GM23338 (cell line): ENCODE results near the gene THRB.

ENCODE experiments used
- CREB1 ChIP-seq: fragments of 250-450 bp; sonication (Bioruptor Pico); IDR thresholded peaks from 2 replicates; pipeline ENCODE4 v1.5.0; 2020; ENCODE audit warnings: low read depth, mild to moderate bottlenecking, moderate library complexity
- EZH2 ChIP-seq: fragments of 200-600 bp; sonication (generic); IDR thresholded peaks from one replicate; pipeline ENCODE4 v1.8.0; 2017; ENCODE audit warnings: antibody characterized with exemption, mild to moderate bottlenecking, low read depth; ENCODE audit not compliant: unreplicated experiment
- EZH2phosphoT487 ChIP-seq: fragments of 200-600 bp; sonication (generic); IDR thresholded peaks from one replicate; pipeline ENCODE4 v1.8.1; 2018; ENCODE audit warnings: antibody characterized with exemption; ENCODE audit not compliant: unreplicated experiment
- JUNB ChIP-seq: IDR thresholded peaks from one replicate; pipeline ENCODE4 v1.6.1; 2016; ENCODE audit warnings: antibody characterized with exemption; ENCODE audit not compliant: unreplicated experiment
- NANOG ChIP-seq: IDR thresholded peaks from 2 replicates; pipeline ENCODE4 v1.6.1; 2016; ENCODE audit warnings: antibody characterized with exemption, borderline replicate concordance
- POLR2AphosphoS5 ChIP-seq: IDR thresholded peaks from 2 replicates; pipeline ENCODE4 v1.6.1; 2016; ENCODE audit warnings: antibody characterized with exemption, low read depth
- ZNF114 ChIP-seq: fragments of 250-450 bp; sonication (Bioruptor Pico); IDR thresholded peaks from 2 replicates; pipeline ENCODE4 v1.5.0; 2020; ENCODE audit warnings: mild to moderate bottlenecking, moderate library complexity
- ZNF331 ChIP-seq: fragments of 250-450 bp; sonication (Bioruptor Pico); IDR thresholded peaks from 2 replicates; pipeline ENCODE4 v1.5.0; 2020; ENCODE audit warnings: low read depth, mild to moderate bottlenecking, moderate library complexity
- TF ChIP-seq, protein P1 (sequence below), 2 experiments: fragments of 200-600 bp in 1 of 2; sonication (generic) in 1 of 2; conservative IDR thresholded peaks; 2 replicates each; pipeline versions ENCODE4 v1.5.1 to v1.6.1; 2016 to 2017; ENCODE audit warnings: antibody characterized with exemption in 2 of 2, low read depth in 2 of 2, mild to moderate bottlenecking in 2 of 2, moderate library complexity in 1 of 2
- TF ChIP-seq, protein P2 (sequence below): IDR thresholded peaks from one replicate; pipeline ENCODE4 v1.6.1; 2018; ENCODE audit warnings: antibody characterized with exemption; ENCODE audit not compliant: unreplicated experiment

DNA sequence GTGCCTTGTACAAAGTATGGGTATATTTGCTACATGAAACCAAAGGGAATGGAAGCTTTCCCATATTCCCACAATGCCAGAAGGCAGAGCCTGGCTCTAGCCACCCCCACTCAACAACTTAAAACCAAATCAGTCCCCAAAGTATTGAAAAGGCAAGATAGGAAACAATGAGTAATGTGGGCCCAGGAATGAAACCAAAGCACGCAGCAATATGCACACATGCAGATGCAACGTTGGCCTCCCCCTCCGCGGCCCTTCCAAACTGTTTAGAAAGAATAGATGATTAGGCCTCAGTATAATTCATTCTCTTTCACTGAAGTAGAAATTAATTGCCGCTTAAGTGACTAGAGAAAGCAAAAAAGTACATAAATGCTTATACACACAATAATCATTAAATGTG lies 59.1 kb downstream of the THRB start:
- TF ChIP-seq EZH2 (no peak), EZH2phosphoT487 (no peak), ZNF331 (no peak), CREB1 (CRISPR knock-in tag) (no peak), POLR2AphosphoS5 (no peak), NANOG (no peak), JUNB (no peak), ZNF114 (CRISPR knock-in tag) (no peak)
- TF ChIP-seq, protein P1, sequence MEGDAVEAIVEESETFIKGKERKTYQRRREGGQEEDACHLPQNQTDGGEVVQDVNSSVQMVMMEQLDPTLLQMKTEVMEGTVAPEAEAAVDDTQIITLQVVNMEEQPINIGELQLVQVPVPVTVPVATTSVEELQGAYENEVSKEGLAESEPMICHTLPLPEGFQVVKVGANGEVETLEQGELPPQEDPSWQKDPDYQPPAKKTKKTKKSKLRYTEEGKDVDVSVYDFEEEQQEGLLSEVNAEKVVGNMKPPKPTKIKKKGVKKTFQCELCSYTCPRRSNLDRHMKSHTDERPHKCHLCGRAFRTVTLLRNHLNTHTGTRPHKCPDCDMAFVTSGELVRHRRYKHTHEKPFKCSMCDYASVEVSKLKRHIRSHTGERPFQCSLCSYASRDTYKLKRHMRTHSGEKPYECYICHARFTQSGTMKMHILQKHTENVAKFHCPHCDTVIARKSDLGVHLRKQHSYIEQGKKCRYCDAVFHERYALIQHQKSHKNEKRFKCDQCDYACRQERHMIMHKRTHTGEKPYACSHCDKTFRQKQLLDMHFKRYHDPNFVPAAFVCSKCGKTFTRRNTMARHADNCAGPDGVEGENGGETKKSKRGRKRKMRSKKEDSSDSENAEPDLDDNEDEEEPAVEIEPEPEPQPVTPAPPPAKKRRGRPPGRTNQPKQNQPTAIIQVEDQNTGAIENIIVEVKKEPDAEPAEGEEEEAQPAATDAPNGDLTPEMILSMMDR (conservative IDR thresholded peaks at IDR 0.05; ENCODE audit: low read depth in 2 of 2): no peak
- TF ChIP-seq, protein P2, sequence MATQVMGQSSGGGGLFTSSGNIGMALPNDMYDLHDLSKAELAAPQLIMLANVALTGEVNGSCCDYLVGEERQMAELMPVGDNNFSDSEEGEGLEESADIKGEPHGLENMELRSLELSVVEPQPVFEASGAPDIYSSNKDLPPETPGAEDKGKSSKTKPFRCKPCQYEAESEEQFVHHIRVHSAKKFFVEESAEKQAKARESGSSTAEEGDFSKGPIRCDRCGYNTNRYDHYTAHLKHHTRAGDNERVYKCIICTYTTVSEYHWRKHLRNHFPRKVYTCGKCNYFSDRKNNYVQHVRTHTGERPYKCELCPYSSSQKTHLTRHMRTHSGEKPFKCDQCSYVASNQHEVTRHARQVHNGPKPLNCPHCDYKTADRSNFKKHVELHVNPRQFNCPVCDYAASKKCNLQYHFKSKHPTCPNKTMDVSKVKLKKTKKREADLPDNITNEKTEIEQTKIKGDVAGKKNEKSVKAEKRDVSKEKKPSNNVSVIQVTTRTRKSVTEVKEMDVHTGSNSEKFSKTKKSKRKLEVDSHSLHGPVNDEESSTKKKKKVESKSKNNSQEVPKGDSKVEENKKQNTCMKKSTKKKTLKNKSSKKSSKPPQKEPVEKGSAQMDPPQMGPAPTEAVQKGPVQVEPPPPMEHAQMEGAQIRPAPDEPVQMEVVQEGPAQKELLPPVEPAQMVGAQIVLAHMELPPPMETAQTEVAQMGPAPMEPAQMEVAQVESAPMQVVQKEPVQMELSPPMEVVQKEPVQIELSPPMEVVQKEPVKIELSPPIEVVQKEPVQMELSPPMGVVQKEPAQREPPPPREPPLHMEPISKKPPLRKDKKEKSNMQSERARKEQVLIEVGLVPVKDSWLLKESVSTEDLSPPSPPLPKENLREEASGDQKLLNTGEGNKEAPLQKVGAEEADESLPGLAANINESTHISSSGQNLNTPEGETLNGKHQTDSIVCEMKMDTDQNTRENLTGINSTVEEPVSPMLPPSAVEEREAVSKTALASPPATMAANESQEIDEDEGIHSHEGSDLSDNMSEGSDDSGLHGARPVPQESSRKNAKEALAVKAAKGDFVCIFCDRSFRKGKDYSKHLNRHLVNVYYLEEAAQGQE: no peak
